ENCODE measurements around the gene RSPRY1. TPM values are rescaled to one million over a fixed set of nuclear protein-coding genes. Genes with fewer than 3 reads are reported as not detected.

Gene RSPRY1
- total RNA-seq = 10 to 100 TPM; 29.5 to 34.3 TPM

GRCh38 chr16:57185945-57186871, at the start of gene RSPRY1, which contains the start of gene PSME3IP1:
Gene RSPRY1 (plus strand): TSS chr16:57186329. CDS start chr16:57204659, 18,330 bp downstream.
Gene PSME3IP1 (minus strand): TSS chr16:57186039. CDS start chr16:57173854, 12,185 bp downstream.
- POLR2A ChIA-PET = interaction anchor here (0.8 to 2.1 kb wide), 16 partner anchors 11 to 261 kb away, joined by 3 to 7 read pairs (median 3); partner anchors contain the start of genes ARL2BP, CIAPIN1, COQ9 and CPNE2
- Mint-ChIP-seq H3K36me3 (peaks cover 4% of the 10 kb centered on the region), H3K9me3 (no peaks in the 10 kb centered on the region), H3K27me3 (no peaks in the 10 kb centered on the region), H3K27ac (peak within 1 kb of the TSS; percentile 98), H3K4me3 (peak within 1 kb of the TSS; percentile 97), H3K4me1 (peaks cover 25% of the 10 kb centered on the region)
- peak; percentile 95 for ATAC-seq (ENCODE audit: low read depth)
- peak; percentile 92 for DNase-seq

- DNase-seq = peak; percentile 29
- H3K9me3 Mint-ChIP-seq = no peaks in the 10 kb centered on the region
- H3K36me3 Mint-ChIP-seq = peaks cover 7% of the 10 kb centered on the region
- no peaks in the 10 kb centered on the region for H3K27me3 Mint-ChIP-seq
- peaks cover 55% of the 10 kb centered on the region for H3K4me1 Mint-ChIP-seq
- H3K27ac Mint-ChIP-seq = no peak overlapping the region
- POLR2A ChIA-PET = interaction anchor here (1.5 kb wide), 1 partner anchor 11 kb away, joined by 4 read pairs; no protein-coding TSS in a partner anchor
- no peak overlapping the region for H3K4me3 Mint-ChIP-seq
- ATAC-seq (ENCODE audit: low read depth) = no peak
Measured at GRCh38 chr16:57137043-57137442, 49.1 kb upstream of the RSPRY1 start.

GRCh38 chr16:57137566-57138273, 48.4 kb upstream of the RSPRY1 start:
- H3K9me3 Mint-ChIP-seq = no peaks in the 10 kb centered on the region
- peaks cover 57% of the 10 kb centered on the region for H3K4me1 Mint-ChIP-seq
- H3K27ac Mint-ChIP-seq = peak overlapping the region; percentile 65
- no peak overlapping the region for H3K4me3 Mint-ChIP-seq
- POLR2A ChIA-PET = interaction anchor here (1.5 kb wide), 1 partner anchor 10 kb away, joined by 4 read pairs; no protein-coding TSS in a partner anchor
- peak; percentile 22 for DNase-seq
- no peaks in the 10 kb centered on the region for H3K27me3 Mint-ChIP-seq
- H3K36me3 Mint-ChIP-seq = peaks cover 8% of the 10 kb centered on the region
- ATAC-seq (ENCODE audit: low read depth) = no peak

- POLR2A ChIA-PET = no interaction called here
- DNase-seq = peak; percentile 22
- H3K4me3 Mint-ChIP-seq = no peak overlapping the region
- H3K27me3 Mint-ChIP-seq = no peaks in the 10 kb centered on the region
- H3K36me3 Mint-ChIP-seq = peaks cover 8% of the 10 kb centered on the region
- no peaks in the 10 kb centered on the region for H3K9me3 Mint-ChIP-seq
- peaks cover 55% of the 10 kb centered on the region for H3K4me1 Mint-ChIP-seq
- no peak for ATAC-seq (ENCODE audit: low read depth)
- H3K27ac Mint-ChIP-seq = peak overlapping the region; percentile 65
Measured at GRCh38 chr16:57138281-57138935, 47.7 kb upstream of the RSPRY1 start.

- Mint-ChIP-seq H3K4me3 (no peak overlapping the region), H3K36me3 (peaks cover 8% of the 10 kb centered on the region), H3K9me3 (no peaks in the 10 kb centered on the region), H3K27ac (peak overlapping the region; percentile 93), H3K27me3 (no peaks in the 10 kb centered on the region), H3K4me1 (peaks cover 34% of the 10 kb centered on the region)
- POLR2A ChIA-PET = interaction anchor here (0.9 to 1.5 kb wide), 3 partner anchors 10 to 48 kb away, joined by 3 to 13 read pairs (median 4); partner anchors contain the start of gene CPNE2
- ATAC-seq (ENCODE audit: low read depth) = no peak
- peak; percentile 31 for DNase-seq
Measured at GRCh38 chr16:57140931-57141668, 45.0 kb upstream of the RSPRY1 start.

GRCh38 chr16:57141822-57142631, 44.1 kb upstream of the RSPRY1 start:
- Mint-ChIP-seq H3K27me3 (no peaks in the 10 kb centered on the region), H3K4me3 (peak overlapping the region; percentile 69), H3K4me1 (peaks cover 31% of the 10 kb centered on the region), H3K9me3 (no peaks in the 10 kb centered on the region), H3K27ac (peak overlapping the region; percentile 93), H3K36me3 (peaks cover 8% of the 10 kb centered on the region)
- POLR2A ChIA-PET = interaction anchor here (0.9 to 1.5 kb wide), 3 partner anchors 9 to 49 kb away, joined by 3 to 13 read pairs (median 4); partner anchors contain the start of gene CPNE2
- ATAC-seq (ENCODE audit: low read depth) (peak; percentile 80), DNase-seq (peak; percentile 35)

GRCh38 chr16:57143149-57143921, 42.8 kb upstream of the RSPRY1 start:
- no peaks in the 10 kb centered on the region for H3K9me3 Mint-ChIP-seq
- peaks cover 1% of the 10 kb centered on the region for H3K36me3 Mint-ChIP-seq
- no peak overlapping the region for H3K4me3 Mint-ChIP-seq
- no peak for DNase-seq
- H3K27ac Mint-ChIP-seq = no peak overlapping the region
- H3K4me1 Mint-ChIP-seq = peaks cover 31% of the 10 kb centered on the region
- no peak for ATAC-seq (ENCODE audit: low read depth)
- POLR2A ChIA-PET = interaction anchor here (1.2 to 2.4 kb wide), 2 partner anchors 8 to 10 kb away, joined by 3 to 8 read pairs; no protein-coding TSS in a partner anchor
- no peaks in the 10 kb centered on the region for H3K27me3 Mint-ChIP-seq

- Mint-ChIP-seq H3K4me1 (peaks cover 30% of the 10 kb centered on the region), H3K9me3 (no peaks in the 10 kb centered on the region), H3K27ac (peak overlapping the region; percentile 48), H3K4me3 (no peak overlapping the region), H3K27me3 (no peaks in the 10 kb centered on the region), H3K36me3 (peaks cover 1% of the 10 kb centered on the region)
- no peak for DNase-seq
- POLR2A ChIA-PET = interaction anchor here (1.2 to 2.4 kb wide), 2 partner anchors 8 to 11 kb away, joined by 3 to 8 read pairs; no protein-coding TSS in a partner anchor
- ATAC-seq (ENCODE audit: low read depth) = no peak
Measured at GRCh38 chr16:57144027-57144426, 42.1 kb upstream of the RSPRY1 start.

GRCh38 chr16:57145046-57146021, 40.8 kb upstream of the RSPRY1 start:
- H3K4me1 Mint-ChIP-seq = peaks cover 25% of the 10 kb centered on the region
- no peak for DNase-seq
- no peak for ATAC-seq (ENCODE audit: low read depth)
- H3K27me3 Mint-ChIP-seq = no peaks in the 10 kb centered on the region
- H3K36me3 Mint-ChIP-seq = peaks cover 1% of the 10 kb centered on the region
- H3K27ac Mint-ChIP-seq = no peak overlapping the region
- no peaks in the 10 kb centered on the region for H3K9me3 Mint-ChIP-seq
- no peak overlapping the region for H3K4me3 Mint-ChIP-seq
- POLR2A ChIA-PET = interaction anchor here (0.5 to 2.4 kb wide), 3 partner anchors 12 to 169 kb away, joined by 3 to 8 read pairs (median 3); partner anchors contain the start of genes PSME3IP1 and RSPRY1

- Mint-ChIP-seq H3K27ac (no peak overlapping the region), H3K4me3 (no peak overlapping the region), H3K4me1 (peaks cover 24% of the 10 kb centered on the region), H3K36me3 (peaks cover 1% of the 10 kb centered on the region), H3K9me3 (no peaks in the 10 kb centered on the region), H3K27me3 (no peaks in the 10 kb centered on the region)
- ATAC-seq (ENCODE audit: low read depth) = no peak
- POLR2A ChIA-PET = interaction anchor here (0.5 kb wide), 1 partner anchor 168 kb away, joined by 3 read pairs; no protein-coding TSS in a partner anchor
- no peak for DNase-seq
Measured at GRCh38 chr16:57146040-57146647, 40.0 kb upstream of the RSPRY1 start.

Data from activated naive CD8-positive, alpha-beta T cell treated with anti-CD3 and anti-CD28 coated beads, Interleukin-2, amount 10 ng/mL, durations not matched to agents 7 days and 5 days (primary cell).